GM18517 (cell line): ENCODE data around the gene PDE4D.
"Not testable (repeated sequence)": the region's sequence is repeated elsewhere in the genome, so short reads cannot be mapped to it uniquely, and the experiment has no call there.

ENCODE experiments used
- ATAC-seq: cut with Tn5 transposase; IDR thresholded peaks from one replicate; pipeline ENCODE4 v1.9.1; 2021; ENCODE audit warnings: mild to moderate bottlenecking, moderate library complexity; ENCODE audit not compliant: unreplicated experiment

Gene PDE4D

GRCh38 chr5:59712836-59713497 is 180.6 kb downstream of the PDE4D start:
- ATAC-seq: no peak

- ATAC-seq: no peak
Observed at GRCh38 chr5:59711310-59711709, 182.2 kb downstream of the PDE4D start.

GRCh38 chr5:59709846-59710245 is 183.7 kb downstream of the PDE4D start:
- ATAC-seq: no peak

GRCh38 chr5:59709346-59709821 is 184.1 kb downstream of the PDE4D start:
- no peak for ATAC-seq

- no peak for ATAC-seq
Observed at GRCh38 chr5:59704936-59705335, 188.6 kb downstream of the PDE4D start.

GRCh38 chr5:59703789-59704188 is 189.7 kb downstream of the PDE4D start:
- ATAC-seq: no peak

GRCh38 chr5:59698207-59699178 is 195.0 kb downstream of the PDE4D start:
- ATAC-seq: no peak

GRCh38 chr5:59694411-59694810 is 199.1 kb downstream of the PDE4D start:
- ATAC-seq: no peak

- ATAC-seq: no peak
Observed at GRCh38 chr5:59693492-59694309, 199.8 kb downstream of the PDE4D start.

GRCh38 chr5:59685793-59686192 is 207.7 kb downstream of the PDE4D start:
- peak; percentile 61 for ATAC-seq

GRCh38 chr5:59685191-59685530 is 208.4 kb downstream of the PDE4D start:
- ATAC-seq: no peak

GRCh38 chr5:59684388-59685190 is 208.9 kb downstream of the PDE4D start:
- no peak for ATAC-seq

GRCh38 chr5:59683311-59683710 is 210.2 kb downstream of the PDE4D start:
- ATAC-seq: no peak

GRCh38 chr5:59682542-59682941 is 211.0 kb downstream of the PDE4D start:
- no peak for ATAC-seq

GRCh38 chr5:59678943-59679342 is 214.6 kb downstream of the PDE4D start:
- no peak for ATAC-seq

GRCh38 chr5:59674763-59675162 is 218.8 kb downstream of the PDE4D start:
- no peak for ATAC-seq

- no peak for ATAC-seq
Observed at GRCh38 chr5:59673438-59674058, 220.0 kb downstream of the PDE4D start.

GRCh38 chr5:59666440-59667068 is 227.0 kb downstream of the PDE4D start:
- ATAC-seq: no peak

- ATAC-seq: not testable (repeated sequence)
Observed at GRCh38 chr5:59665832-59666203, 227.7 kb downstream of the PDE4D start.
